Liver (tissue), 9 donors: Measurements from ENCODE around the gene ZNF652. TPM values are rescaled to one million over a fixed set of nuclear protein-coding genes. Genes with fewer than 3 reads are reported as not detected.

Experiments used
- DNase-seq: peaks from one replicate; pipeline ENCODE4 v3.0.0-alpha.2; 2017; ENCODE audit warnings: low spot score
- H3K27ac ChIP-seq, 2 donors: one replicate each; pipeline ENCODE4 v1.7.0; 2013; ENCODE audit warnings: inconsistent platforms in 2 of 2, low read length in 2 of 2, control low read depth in 1 of 2, low read depth in 1 of 2, mild to moderate bottlenecking in 1 of 2
- H3K27me3 ChIP-seq, 4 donors: one replicate each; pipeline versions ENCODE4 v1.6.1 to v1.7.0; 2013; ENCODE audit warnings: low read length in 3 of 4, inconsistent platforms in 1 of 4, mild to moderate bottlenecking in 1 of 4, moderate library complexity in 1 of 4; ENCODE audit not compliant: control insufficient read depth in 4 of 4, insufficient read depth in 4 of 4
- H3K36me3 ChIP-seq, 4 donors: one replicate each; pipeline versions ENCODE4 v1.6.1 to v1.7.0; 2013; ENCODE audit warnings: low read length in 3 of 4, mild to moderate bottlenecking in 3 of 4, low read depth in 1 of 4, moderate library complexity in 1 of 4; ENCODE audit not compliant: control insufficient read depth in 4 of 4, insufficient read depth in 3 of 4
- H3K4me1 ChIP-seq, 4 donors: one replicate each; pipeline versions ENCODE4 v1.6.1 to v1.7.0; 2013; ENCODE audit warnings: low read length in 3 of 4, mild to moderate bottlenecking in 3 of 4, moderate library complexity in 1 of 4; ENCODE audit not compliant: control insufficient read depth in 4 of 4, insufficient read depth in 4 of 4
- H3K4me3 ChIP-seq, 3 donors: one replicate each; pipeline versions ENCODE4 v1.6.1 to v1.7.0; 2013; ENCODE audit warnings: low read length in 3 of 3, control low read depth in 1 of 3, low read depth in 1 of 3, mild to moderate bottlenecking in 1 of 3
- H3K9ac ChIP-seq, 2 donors: one replicate each; pipeline ENCODE4 v1.7.0; 2013; ENCODE audit warnings: low read length in 2 of 2, mild to moderate bottlenecking in 2 of 2, moderate library complexity in 2 of 2, control low read depth in 1 of 2, low read depth in 1 of 2
- H3K9me3 ChIP-seq, 4 donors: one replicate each; pipeline versions ENCODE4 v1.6.1 to v1.7.0; 2013; ENCODE audit warnings: low read length in 3 of 4; ENCODE audit not compliant: control insufficient read depth in 4 of 4
- ATF3 ChIP-seq: IDR thresholded peaks from 2 replicates; pipeline ENCODE4 v1.6.1; 2016; ENCODE audit warnings: antibody characterized with exemption
- CTCF ChIP-seq: fragments of 150-350 bp; IDR thresholded peaks from 2 replicates; pipeline ENCODE4 v1.5.1; 2017; ENCODE audit warnings: improper control_type of control experiment, low read depth, low read length; ENCODE audit not compliant: missing input control
- EGR1 ChIP-seq, 2 donors: IDR thresholded peaks; 2 replicates each; pipeline ENCODE4 v1.6.1; 2016 to 2018; ENCODE audit warnings: antibody characterized with exemption in 2 of 2, low read depth in 2 of 2
- FOXA1 ChIP-seq: IDR thresholded peaks from 2 replicates; pipeline ENCODE4 v1.6.1; 2016; ENCODE audit warnings: antibody characterized with exemption
- FOXA2 ChIP-seq: IDR thresholded peaks from 2 replicates; pipeline ENCODE4 v1.6.1; 2016; ENCODE audit warnings: antibody characterized with exemption
- GABPA ChIP-seq, 2 donors: IDR thresholded peaks in 1 of 2; conservative IDR thresholded peaks in 1 of 2; 2 replicates each; pipeline ENCODE4 v1.6.1; 2016; ENCODE audit warnings: antibody characterized with exemption in 2 of 2, mild to moderate bottlenecking in 1 of 2, moderate library complexity in 1 of 2
- HNF4A ChIP-seq, 2 donors: conservative IDR thresholded peaks; 2 replicates each; pipeline ENCODE4 v1.6.1; 2016; ENCODE audit warnings: antibody characterized with exemption in 2 of 2, mild to moderate bottlenecking in 2 of 2
- HNF4G ChIP-seq: IDR thresholded peaks from 2 replicates; pipeline ENCODE4 v1.6.1; 2016; ENCODE audit warnings: antibody characterized with exemption
- JUND ChIP-seq, 2 donors: IDR thresholded peaks; 2 replicates each; pipeline ENCODE4 v1.6.1; 2016; ENCODE audit warnings: antibody characterized with exemption in 2 of 2
- MAX ChIP-seq: IDR thresholded peaks from 2 replicates; pipeline ENCODE4 v1.6.1; 2016; ENCODE audit warnings: antibody characterized with exemption
- NR2F2 ChIP-seq: IDR thresholded peaks from 2 replicates; pipeline ENCODE4 v1.6.1; 2016; ENCODE audit warnings: antibody characterized with exemption
- RAD21 ChIP-seq, 2 donors: IDR thresholded peaks; 2 replicates each; pipeline ENCODE4 v1.6.1; 2016; ENCODE audit warnings: antibody characterized with exemption in 2 of 2, mild to moderate bottlenecking in 2 of 2
- REST ChIP-seq: IDR thresholded peaks from 2 replicates; pipeline ENCODE4 v1.6.1; 2016; ENCODE audit warnings: antibody characterized with exemption, mild to moderate bottlenecking
- RXRA ChIP-seq, 2 donors: IDR thresholded peaks; 2 replicates each; pipeline ENCODE4 v1.6.1; 2017 to 2018; ENCODE audit warnings: antibody characterized with exemption in 2 of 2, mild to moderate bottlenecking in 1 of 2
- SP1 ChIP-seq: IDR thresholded peaks from 2 replicates; pipeline ENCODE4 v1.6.1; 2018; ENCODE audit warnings: antibody characterized with exemption, mild to moderate bottlenecking
- TAF1 ChIP-seq: conservative IDR thresholded peaks from 2 replicates; pipeline ENCODE4 v1.6.1; 2016; ENCODE audit warnings: antibody characterized with exemption, mild to moderate bottlenecking
- YY1 ChIP-seq: IDR thresholded peaks from 2 replicates; pipeline ENCODE4 v1.6.1; 2016; ENCODE audit warnings: antibody characterized with exemption, mild to moderate bottlenecking
- ZBTB33 ChIP-seq: IDR thresholded peaks from 2 replicates; pipeline ENCODE4 v1.6.1; 2016; ENCODE audit warnings: antibody characterized with exemption
- WGBS: extraction: QIAGEN DNeasy Blood & Tissue Kit; methylation state at CpG from one replicate; pipeline ENCODE4 v1.1.7; 2013; 5-methylcytosine and 5-hydroxymethylcytosine counted together
- polyA plus RNA-seq, 2 donors: library from polyadenylated mRNA; stranded (reverse) in 1 of 2; unstranded in 1 of 2; fragments of 200-250 nt in 1 of 2; fragments of >200 nt in 1 of 2; fragmentation: Nextera tagmentation in 1 of 2; extraction: Ambion mirVana in 1 of 2; gene quantifications; one replicate each; pipeline versions ENCODE4 v1.2.1 to v1.2.3, GENCODE V29; 2013 to 2015
- total RNA-seq, 2 donors: library from RNA; depleted of rRNA; stranded (reverse); fragments of >200 nt; gene quantifications; one replicate each; pipeline ENCODE4 v1.2.3, GENCODE V29; 2014
- donor health status: healthy.
- donor health status: healthy.
- donor health status: healthy.
- donor health status: healthy.
- donor health status: healthy.

Gene ZNF652
- total and polyA plus RNA-seq, 4 donors = 5.3 to 23.1 (median 17.5) TPM

- no peaks in the 10 kb centered on the region for H3K27me3 ChIP-seq
- no peak overlapping the region for H3K9ac ChIP-seq
- no peak for DNase-seq
- no peaks in the 10 kb centered on the region for H3K9me3 ChIP-seq
- H3K27ac ChIP-seq = no peak overlapping the region
- no peaks in the 10 kb centered on the region for H3K4me1 ChIP-seq
- WGBS = 90% methylated on average over 5 of the region's 5 CpGs
- TF ChIP-seq ZBTB33 (no peak), MAX (no peak), EGR1 (IDR thresholded peaks at IDR 0.05; ENCODE audit: low read depth in 2 of 2) (no peak), HNF4G (no peak), JUND (IDR thresholded peaks at IDR 0.05) (no peak), HNF4A (conservative IDR thresholded peaks at IDR 0.05) (no peak), SP1 (no peak), CTCF (no peak), REST (no peak), TAF1 (no peak), RXRA (IDR thresholded peaks at IDR 0.05) (no peak), ATF3 (no peak), GABPA (IDR thresholded peaks at IDR 0.05 in 1 of 2, conservative IDR thresholded peaks at IDR 0.05 in 1 of 2) (no peak), RAD21 (IDR thresholded peaks at IDR 0.05) (no peak), FOXA2 (no peak), NR2F2 (no peak), YY1 (no peak), FOXA1 (no peak)
- no peaks in the 10 kb centered on the region for H3K36me3 ChIP-seq
- no peak overlapping the region for H3K4me3 ChIP-seq
Measured at GRCh38 chr17:49327835-49328784, 33.9 kb downstream of the ZNF652 start.
